NCI-H226 (cell line): ENCODE results near the gene TMEM222.

Experiments used
- DNase-seq: peaks from one replicate; pipeline ENCODE4 v3.0.0-alpha.2; 2015

TMEM222 gene

DNA sequence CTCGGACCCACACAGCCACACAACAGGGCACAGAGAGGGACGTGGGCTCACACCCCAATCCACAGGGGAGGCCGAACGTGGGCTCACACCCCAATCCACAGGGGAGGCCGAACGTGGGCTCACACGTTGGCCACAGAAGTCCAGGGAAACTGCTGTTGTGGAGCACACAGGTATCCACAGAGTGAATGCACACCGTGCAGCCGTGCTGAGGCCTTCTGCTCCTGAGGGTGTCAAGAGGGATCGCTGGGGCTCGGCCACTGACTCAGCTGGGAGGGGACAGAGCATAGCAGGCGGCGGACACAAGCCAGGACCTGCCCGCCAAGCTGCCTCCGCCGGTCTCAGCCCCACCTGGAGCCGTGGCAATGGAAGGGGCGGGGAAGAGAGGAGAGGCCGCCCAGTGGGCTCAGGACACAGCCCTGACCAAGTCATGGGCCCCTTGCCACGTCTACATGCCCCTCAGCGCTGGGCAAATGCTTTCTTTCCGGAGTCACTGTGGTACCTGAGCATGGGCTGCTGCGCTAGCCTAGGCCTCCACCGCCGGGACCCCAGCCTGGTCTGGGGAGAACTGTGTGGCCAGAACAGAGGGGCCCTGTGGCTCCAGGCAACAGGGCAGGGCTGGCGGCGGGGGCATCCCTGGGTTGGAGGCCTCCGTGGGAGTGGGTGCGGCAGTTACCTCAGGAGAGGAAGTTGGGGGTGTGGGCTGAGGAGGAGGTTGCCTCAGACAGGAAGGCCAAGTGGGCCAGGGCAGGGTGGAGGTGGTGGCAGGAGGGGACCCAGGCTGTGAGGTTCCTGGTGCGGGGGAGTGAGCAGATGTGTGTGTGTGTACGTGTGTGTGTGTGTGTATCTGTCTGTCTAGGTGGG lies 21.0 kb downstream of the TMEM222 start:
- DNase-seq = no peak

DNA sequence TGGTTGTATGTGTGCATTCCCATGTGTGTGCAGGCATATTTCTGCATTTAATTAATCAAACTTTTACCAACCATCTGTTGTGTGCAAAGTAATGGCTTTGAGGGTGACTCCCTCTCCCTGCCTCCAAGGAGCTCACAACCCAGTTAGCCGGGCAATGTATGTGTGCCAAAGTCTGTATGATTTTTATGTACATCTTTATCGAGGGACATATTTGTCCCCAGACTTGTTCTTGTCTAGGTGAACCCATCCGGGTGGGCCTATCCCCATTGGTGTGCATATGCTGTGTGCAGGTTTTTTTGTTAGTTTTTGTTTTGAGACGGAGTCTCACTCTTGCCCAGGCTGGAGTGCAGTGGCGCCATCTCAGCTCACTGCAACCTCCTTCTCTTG lies 21.7 kb downstream of the TMEM222 start:
- no peak for DNase-seq

- DNase-seq = no peak
Measured at GRCh38 chr1:27345272-27345671, 23.3 kb downstream of the TMEM222 start.

- no peak for DNase-seq
Measured at GRCh38 chr1:27346357-27346756, 24.4 kb downstream of the TMEM222 start.

GRCh38 chr1:27346991-27347624 lies 25.1 kb downstream of the TMEM222 start:
- DNase-seq = no peak

DNA sequence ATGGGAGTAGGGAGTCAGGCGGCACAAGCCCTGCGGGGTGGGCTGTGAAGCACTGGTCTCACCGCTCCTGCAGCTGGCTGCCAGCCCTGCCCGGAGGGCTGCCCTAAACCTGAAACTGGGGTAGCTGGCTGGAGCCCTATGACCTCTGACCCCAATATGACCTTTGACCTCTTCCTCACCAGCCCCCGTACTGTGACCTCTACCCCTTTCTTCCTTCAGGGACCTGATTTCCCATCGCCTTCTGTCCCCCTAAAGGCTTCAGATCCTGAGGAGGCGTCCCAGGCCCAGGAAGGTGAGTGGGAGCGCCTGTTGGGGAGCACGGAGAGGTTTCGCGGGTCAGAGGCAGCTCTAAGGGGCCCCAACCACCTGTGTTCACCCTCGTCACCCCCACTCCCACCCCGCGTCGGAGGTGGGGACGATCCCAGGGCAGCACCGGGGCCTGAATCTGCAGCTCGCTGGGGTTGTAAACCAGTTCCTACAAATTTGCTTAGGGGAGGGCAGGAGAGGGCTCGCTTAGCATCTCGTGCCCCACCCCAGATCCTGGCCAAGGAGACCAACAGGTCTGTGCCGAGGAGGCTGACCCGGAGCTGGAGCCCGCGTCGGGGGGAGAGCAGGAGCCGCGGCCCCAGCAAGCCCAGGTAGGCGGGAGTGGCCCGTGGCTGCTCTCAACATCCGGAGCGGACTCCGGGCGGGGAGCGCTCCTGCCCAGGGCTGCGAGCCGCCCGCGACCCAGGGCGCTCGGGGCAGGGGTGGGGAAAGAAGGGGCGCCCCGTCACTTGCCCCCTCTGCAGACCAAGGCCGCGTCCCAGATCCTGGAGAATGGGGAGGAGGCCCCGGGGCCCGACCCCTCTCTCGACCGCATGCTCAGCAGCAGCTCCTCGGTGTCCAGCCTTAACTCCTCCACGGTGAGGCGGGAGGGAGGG lies 27.2 kb downstream of the TMEM222 start:
- DNase-seq = peak; percentile 66

DNA sequence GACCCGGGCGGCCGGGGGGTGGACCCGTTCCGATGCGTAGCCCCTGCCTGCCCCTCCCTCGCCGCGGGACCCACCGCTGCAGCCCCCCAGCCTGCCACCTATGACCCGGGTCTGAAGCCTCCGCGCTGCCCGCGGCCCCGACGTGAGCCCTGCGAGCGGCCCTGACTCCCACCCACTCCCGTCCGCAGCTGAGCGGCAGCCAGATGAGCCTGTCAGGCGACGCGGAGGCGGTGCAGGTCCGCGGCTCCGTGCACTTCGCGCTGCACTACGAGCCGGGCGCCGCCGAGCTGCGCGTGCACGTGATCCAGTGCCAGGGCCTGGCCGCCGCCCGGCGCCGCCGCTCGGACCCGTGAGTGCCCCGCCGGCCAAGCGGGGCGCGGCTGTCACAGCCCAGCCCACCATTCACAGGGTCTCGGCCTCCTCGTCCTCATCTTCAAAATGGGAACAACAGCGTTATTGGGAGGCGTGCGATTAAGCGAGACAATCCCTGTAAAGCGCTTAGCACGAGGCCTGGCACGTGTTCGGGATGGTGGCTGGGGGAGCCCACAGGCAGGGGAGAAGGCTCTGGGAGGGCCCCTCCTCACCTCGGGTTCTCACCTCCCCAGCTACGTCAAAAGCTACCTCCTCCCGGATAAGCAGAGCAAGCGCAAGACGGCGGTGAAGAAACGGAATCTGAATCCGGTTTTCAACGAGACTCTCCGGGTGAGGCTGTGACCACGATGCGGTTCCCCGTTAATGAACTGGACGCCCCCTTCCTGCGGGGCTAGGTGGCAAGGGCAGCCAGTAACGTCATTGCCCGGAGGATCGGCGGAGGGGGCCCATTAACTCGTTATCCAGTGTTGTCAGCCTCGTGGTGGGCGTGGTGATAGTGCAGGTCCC lies 28.1 kb downstream of the TMEM222 start:
- DNase-seq = peak; percentile 63

DNA sequence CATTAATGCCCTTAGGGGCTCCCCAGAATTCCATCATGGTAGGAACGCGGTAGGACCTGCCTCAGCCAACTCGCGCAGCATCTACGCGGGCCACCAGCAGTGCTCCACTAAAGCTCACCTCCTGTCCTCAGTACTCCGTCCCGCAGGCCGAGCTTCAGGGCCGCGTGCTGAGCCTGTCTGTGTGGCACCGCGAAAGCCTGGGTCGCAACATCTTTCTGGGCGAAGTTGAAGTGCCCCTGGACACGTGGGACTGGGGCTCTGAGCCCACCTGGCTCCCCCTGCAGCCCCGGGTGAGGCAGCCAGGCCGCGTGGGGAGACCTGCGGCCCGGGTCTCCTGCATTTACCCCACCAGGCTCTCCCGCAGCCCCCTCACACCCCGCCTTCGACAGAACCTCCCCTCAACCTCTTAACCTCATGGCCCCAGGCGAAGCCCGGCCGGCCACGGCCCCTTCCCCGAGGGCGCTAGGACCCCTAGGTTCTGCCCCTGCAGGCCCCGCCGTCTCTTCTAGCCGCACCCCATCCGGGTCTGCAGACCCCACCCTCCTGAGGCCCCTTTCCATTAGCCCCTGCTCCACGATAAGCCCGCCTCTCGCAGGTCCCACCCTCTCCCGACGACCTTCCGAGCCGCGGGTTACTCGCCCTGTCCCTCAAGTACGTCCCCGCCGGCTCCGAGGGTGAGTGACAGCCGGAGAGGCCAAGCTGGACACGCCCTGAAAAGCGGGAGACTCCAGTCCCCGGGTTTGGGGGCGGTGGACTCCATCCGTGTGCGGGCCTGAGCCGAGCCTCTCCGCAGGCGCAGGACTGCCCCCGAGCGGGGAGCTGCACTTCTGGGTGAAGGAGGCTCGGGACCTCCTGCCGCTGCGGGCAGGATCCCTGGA lies 28.9 kb downstream of the TMEM222 start:
- no peak for DNase-seq

DNA sequence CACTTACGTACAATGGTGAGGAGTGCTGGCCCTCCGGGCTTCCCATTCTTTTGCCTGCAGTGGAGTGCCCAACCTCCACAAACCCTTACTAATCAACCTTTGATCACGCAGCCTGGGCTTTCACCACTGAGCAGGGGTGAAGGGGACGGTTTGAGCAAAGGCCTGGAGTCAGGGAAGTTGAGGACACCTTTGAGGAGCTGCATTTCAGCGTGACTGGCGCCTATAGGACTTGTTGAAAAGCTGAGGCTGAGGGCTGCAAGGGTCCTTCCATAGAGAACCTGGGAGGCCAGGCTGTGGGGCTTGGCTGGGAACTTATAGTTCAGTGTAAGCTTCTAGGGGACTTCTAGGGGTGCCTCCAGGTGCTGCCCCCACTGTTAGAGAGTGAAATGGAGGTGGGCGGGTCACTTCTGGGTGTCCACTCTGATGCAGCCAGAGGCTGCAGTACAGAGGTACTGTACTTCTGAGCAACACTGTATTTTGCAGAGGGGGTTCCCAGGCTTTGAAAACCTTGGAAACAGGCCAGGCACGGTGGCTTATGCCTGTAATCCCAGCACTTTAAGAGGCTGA lies 29.7 kb downstream of the TMEM222 start:
- DNase-seq = no peak

GRCh38 chr1:27353166-27353565 lies 31.2 kb downstream of the TMEM222 start:
- no peak for DNase-seq

DNA sequence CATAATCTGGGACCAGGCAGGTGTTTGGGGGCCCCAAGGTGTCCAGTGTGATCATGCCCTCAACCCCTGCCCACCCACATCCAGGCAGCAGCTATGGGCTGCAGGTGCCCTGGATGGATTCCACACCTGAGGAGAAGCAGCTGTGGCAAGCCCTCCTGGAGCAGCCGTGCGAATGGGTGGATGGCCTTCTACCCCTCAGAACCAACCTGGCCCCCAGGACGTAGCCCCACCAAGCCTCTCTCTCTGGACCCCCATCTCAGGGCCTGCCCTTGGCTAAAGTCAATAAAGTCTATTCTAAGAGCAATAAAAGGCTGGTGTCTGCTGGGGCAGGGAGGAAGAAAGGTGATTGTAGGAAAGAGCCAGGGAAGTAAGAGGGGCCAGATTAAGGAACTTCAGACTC lies 31.7 kb downstream of the TMEM222 start:
- no peak for DNase-seq

GRCh38 chr1:27355683-27356082 lies 33.7 kb downstream of the TMEM222 start:
- DNase-seq = no peak

- no peak for DNase-seq
Measured at GRCh38 chr1:27356277-27356618, 34.3 kb downstream of the TMEM222 start.

DNA sequence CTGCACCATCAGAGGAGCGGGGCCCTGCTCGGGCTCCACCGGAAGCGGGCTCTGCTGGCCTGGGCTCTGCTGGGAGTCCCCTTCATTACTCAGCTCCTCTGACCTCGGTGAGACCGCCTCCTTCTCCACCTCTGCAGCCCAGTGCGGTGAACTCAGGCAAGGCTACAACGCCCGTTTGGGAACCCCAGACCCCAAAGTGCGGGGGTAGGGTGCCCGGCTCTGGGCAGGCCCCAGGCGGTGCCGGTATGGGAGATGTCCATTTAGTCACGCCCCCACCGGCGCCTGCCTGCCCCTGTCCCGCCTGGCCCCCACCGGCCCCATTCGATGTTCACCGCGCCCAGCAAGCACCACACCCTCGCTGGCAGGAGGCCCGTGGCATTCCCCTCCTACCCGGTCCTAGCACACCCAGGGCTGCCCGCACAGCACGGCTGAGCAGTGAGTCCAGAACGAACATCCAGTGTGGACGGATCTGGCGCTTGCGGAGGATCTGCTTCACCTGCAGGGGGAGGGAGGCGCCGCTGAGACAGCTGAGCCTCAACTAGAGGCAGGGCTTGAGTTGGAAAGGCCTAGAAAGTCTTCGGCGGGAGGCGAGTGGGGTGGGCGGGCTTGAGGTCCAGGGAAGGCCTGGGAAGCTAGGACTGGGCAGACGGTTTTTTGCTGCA lies 34.8 kb downstream of the TMEM222 start:
- peak; percentile 91 for DNase-seq

DNA sequence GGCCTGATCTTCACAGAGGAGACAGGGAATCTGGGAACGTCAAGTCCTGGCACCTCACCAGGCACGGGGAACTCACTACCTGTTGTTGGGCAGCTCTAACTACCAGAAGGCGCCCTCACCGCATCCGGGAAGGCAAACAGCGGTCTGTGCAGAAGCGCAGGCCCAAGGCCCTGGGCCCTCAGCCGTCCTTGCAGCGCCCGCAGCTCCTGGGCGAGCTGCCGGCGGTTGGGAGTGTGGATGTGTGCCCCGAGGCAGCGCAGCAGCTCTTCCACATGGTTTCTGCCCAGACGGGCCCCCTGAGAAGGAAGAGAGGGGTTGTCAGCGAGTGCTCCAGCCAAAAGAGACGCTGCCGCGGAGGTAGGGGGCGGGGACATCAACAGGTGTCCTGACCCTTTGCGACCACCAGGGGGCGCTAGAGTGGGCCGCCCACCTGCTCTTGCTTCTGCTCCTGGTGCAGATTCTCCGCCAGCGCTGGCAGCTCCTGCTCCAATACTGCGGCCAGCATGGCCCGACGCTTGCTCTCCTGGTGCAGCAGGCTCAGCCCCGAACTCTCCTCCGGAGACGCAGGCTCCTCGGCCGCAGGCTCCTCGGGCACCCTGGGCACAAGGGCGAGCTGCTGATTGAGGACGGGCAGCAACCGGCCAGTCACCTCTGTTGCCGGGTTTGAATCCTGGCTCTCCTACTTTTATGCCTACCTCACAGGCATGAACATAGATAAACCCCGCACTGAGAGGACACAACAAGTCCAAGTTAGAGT lies 35.5 kb downstream of the TMEM222 start:
- DNase-seq = peak; percentile 25

DNA sequence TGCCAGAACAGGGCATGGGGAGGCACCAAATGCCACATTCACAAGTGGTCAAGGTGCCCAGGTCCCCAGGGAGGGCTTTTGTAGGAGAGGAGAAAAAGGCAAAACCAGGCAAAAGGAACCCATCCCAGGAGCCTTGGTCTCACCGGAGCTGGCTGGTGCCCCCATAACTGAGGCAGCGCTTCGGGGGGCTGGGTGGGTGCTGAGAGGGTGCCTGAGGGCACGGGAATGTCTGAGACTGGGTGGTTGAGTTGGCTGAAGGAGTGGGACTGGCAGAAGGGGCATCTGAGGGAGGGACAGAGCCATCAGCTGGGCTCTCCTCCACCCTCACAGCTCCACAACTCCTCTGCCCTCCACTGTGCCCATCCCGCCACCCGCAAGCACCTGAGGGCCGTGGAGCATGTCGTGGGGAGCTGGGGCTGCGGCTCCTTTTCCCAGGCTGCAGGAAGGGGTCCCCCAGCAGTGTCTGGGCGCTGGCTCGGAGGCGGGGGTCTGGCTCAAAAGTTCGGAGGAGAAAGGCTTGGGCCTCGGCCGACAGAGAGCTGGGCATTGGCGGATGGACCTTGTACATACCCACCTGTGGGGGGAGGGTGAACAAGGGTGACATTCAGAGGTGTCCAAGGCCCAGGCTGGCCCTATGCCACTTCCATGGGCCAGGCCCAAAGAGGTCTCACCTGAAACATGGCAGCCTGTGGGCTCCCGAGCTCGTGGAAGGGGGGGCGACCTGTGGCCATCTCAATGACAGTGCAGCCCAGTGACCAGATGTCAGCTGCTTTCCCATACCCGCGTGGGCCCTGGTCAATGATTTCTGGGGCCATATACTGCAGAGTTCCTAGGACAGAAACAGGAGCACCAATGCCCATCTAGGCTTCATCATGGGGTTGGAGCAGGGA lies 36.3 kb downstream of the TMEM222 start:
- DNase-seq = no peak

GRCh38 chr1:27358928-27359313 lies 37.0 kb downstream of the TMEM222 start:
- no peak for DNase-seq

GRCh38 chr1:27359822-27360158 lies 37.8 kb downstream of the TMEM222 start:
- no peak for DNase-seq
